GM23338 (cell line): ENCODE measurements around the gene KDM4E. TPM values are rescaled to one million over a fixed set of nuclear protein-coding genes. Genes with fewer than 3 reads are reported as not detected.

Experiments used
- ATAC-seq: fragments of 200-7000 bp; cut with Tn5 transposase; 3 replicates; pipeline ENCODE4 v1.9.1; 2020
- DNase-seq: peaks from one replicate; pipeline ENCODE4 v3.0.0-alpha.2; 2015; ENCODE audit warnings: low spot score
- H2AFZ ChIP-seq: fragments of 200-600 bp; sonication (generic); 2 replicates; pipeline ENCODE4 v1.8.0; 2016; ENCODE audit warnings: antibody characterized with exemption, mild to moderate bottlenecking, moderate library complexity
- H3F3A ChIP-seq: fragments of 200-600 bp; sonication (generic); replicated peaks from 2 replicates; pipeline ENCODE4 v1.8.0; 2017; ENCODE audit warnings: antibody characterized with exemption, mixed run types, low read depth
- H3K27ac ChIP-seq: fragments of 200-600 bp; sonication (generic); 2 replicates; pipeline ENCODE4 v1.6.1; 2016; ENCODE audit warnings: low read depth
- H3K27me3 ChIP-seq: fragments of 200-600 bp; sonication (generic); 2 replicates; pipeline ENCODE4 v1.8.0; 2016; ENCODE audit warnings: mild to moderate bottlenecking, mixed run types, moderate library complexity; ENCODE audit not compliant: insufficient read depth
- H3K36me3 ChIP-seq: fragments of 200-600 bp; sonication (generic); 2 replicates; pipeline ENCODE4 v1.8.0; 2016; ENCODE audit warnings: mild to moderate bottlenecking; ENCODE audit not compliant: insufficient read depth
- H3K4me1 ChIP-seq: fragments of 200-600 bp; sonication (generic); 2 replicates; pipeline ENCODE4 v1.8.0; 2016; ENCODE audit warnings: mild to moderate bottlenecking, moderate library complexity; ENCODE audit not compliant: insufficient read depth
- H3K4me2 ChIP-seq: fragments of 200-600 bp; sonication (generic); 2 replicates; pipeline ENCODE4 v1.7.1; 2017; ENCODE audit warnings: mixed run types
- H3K4me3 ChIP-seq: fragments of 200-600 bp; sonication (generic); 2 replicates; pipeline ENCODE4 v1.6.1; 2016; ENCODE audit warnings: mixed run types
- H3K79me2 ChIP-seq: fragments of 200-600 bp; sonication (generic); replicated peaks from 2 replicates; pipeline ENCODE4 v1.8.0; 2017; ENCODE audit warnings: mild to moderate bottlenecking; ENCODE audit not compliant: insufficient read depth
- H3K9me2 ChIP-seq: fragments of 200-600 bp; sonication (generic); 2 replicates; pipeline ENCODE4 v1.8.0; 2017; ENCODE audit not compliant: insufficient read depth
- H4K20me1 ChIP-seq: fragments of 200-600 bp; sonication (generic); replicated peaks from 2 replicates; pipeline ENCODE4 v1.8.0; 2017; ENCODE audit warnings: mild to moderate bottlenecking; ENCODE audit not compliant: insufficient read depth
- H3K27ac Mint-ChIP-seq: 2 replicates; pipeline ENCODE4 v1.8.0; 2020; ENCODE audit warnings: inconsistent platforms, mild to moderate bottlenecking, moderate library complexity, mixed read lengths
- H3K27me3 Mint-ChIP-seq: 3 replicates; pipeline ENCODE4 v1.8.0; 2022; ENCODE audit warnings: low read depth, mild to moderate bottlenecking, moderate library complexity, mixed read lengths, inconsistent platforms; ENCODE audit not compliant: insufficient read depth, poor library complexity
- H3K36me3 Mint-ChIP-seq: 3 replicates; pipeline ENCODE4 v1.8.0; 2021; ENCODE audit warnings: low read depth, mild to moderate bottlenecking, inconsistent platforms, moderate library complexity, mixed read lengths
- H3K4me1 Mint-ChIP-seq: 3 replicates; pipeline ENCODE4 v1.8.0; 2020; ENCODE audit warnings: mild to moderate bottlenecking, inconsistent platforms, mixed read lengths
- H3K4me3 Mint-ChIP-seq: 3 replicates; pipeline ENCODE4 v1.8.0; 2021; ENCODE audit warnings: moderate library complexity, mild to moderate bottlenecking, inconsistent platforms, mixed read lengths
- H3K9me3 Mint-ChIP-seq: 3 replicates; pipeline ENCODE4 v1.8.0; 2020; ENCODE audit warnings: moderate library complexity, mild to moderate bottlenecking, inconsistent platforms, mixed read lengths
- CREB1 ChIP-seq: fragments of 250-450 bp; sonication (Bioruptor Pico); IDR thresholded peaks from 2 replicates; pipeline ENCODE4 v1.5.0; 2020; ENCODE audit warnings: low read depth, mild to moderate bottlenecking, moderate library complexity
- CTCF ChIP-seq, 2 experiments: fragments of 200-600 bp in 1 of 2; sonication (generic) in 1 of 2; conservative IDR thresholded peaks; 2 replicates each; pipeline versions ENCODE4 v1.5.1 to v1.6.1; 2016 to 2017; ENCODE audit warnings: antibody characterized with exemption in 2 of 2, low read depth in 2 of 2, mild to moderate bottlenecking in 2 of 2, moderate library complexity in 1 of 2
- ETS1 ChIP-seq: IDR thresholded peaks from 2 replicates; pipeline ENCODE4 v1.6.1; 2016; ENCODE audit warnings: antibody characterized with exemption
- EZH2phosphoT487 ChIP-seq: fragments of 200-600 bp; sonication (generic); IDR thresholded peaks from one replicate; pipeline ENCODE4 v1.8.1; 2018; ENCODE audit warnings: antibody characterized with exemption; ENCODE audit not compliant: unreplicated experiment
- JUNB ChIP-seq: IDR thresholded peaks from one replicate; pipeline ENCODE4 v1.6.1; 2016; ENCODE audit warnings: antibody characterized with exemption; ENCODE audit not compliant: unreplicated experiment
- NANOG ChIP-seq: IDR thresholded peaks from 2 replicates; pipeline ENCODE4 v1.6.1; 2016; ENCODE audit warnings: antibody characterized with exemption, borderline replicate concordance
- POLR2AphosphoS5 ChIP-seq: IDR thresholded peaks from 2 replicates; pipeline ENCODE4 v1.6.1; 2016; ENCODE audit warnings: antibody characterized with exemption, low read depth
- STAT1 ChIP-seq: IDR thresholded peaks from one replicate; pipeline ENCODE4 v1.6.1; 2016; ENCODE audit warnings: antibody characterized with exemption; ENCODE audit not compliant: unreplicated experiment
- ZNF114 ChIP-seq: fragments of 250-450 bp; sonication (Bioruptor Pico); IDR thresholded peaks from 2 replicates; pipeline ENCODE4 v1.5.0; 2020; ENCODE audit warnings: mild to moderate bottlenecking, moderate library complexity
- ZNF462 ChIP-seq: fragments of 250-450 bp; sonication (Bioruptor Pico); IDR thresholded peaks from 2 replicates; pipeline ENCODE4 v1.5.0; 2020; ENCODE audit warnings: mild to moderate bottlenecking, moderate library complexity
- polyA plus RNA-seq: library from polyadenylated mRNA; unstranded; fragments of >200 nt; fragmentation: Nextera tagmentation; extraction: Ambion mirVana; gene quantifications from 2 replicates; pipeline ENCODE4 v1.2.1, GENCODE V29; 2016
- total RNA-seq: library from RNA; depleted of rRNA; stranded (reverse); fragments of >200 nt; shearing (Covaris generic); gene quantifications from 2 replicates; pipeline ENCODE4 v1.2.3, GENCODE V29; 2014

KDM4E gene
- total and polyA plus RNA-seq, 2 experiments from 2014 or later = not detected

GRCh38 chr11:94998285-94998684 lies 26.8 kb upstream of the KDM4E start (continued):
- TF ChIP-seq ZNF462 (CRISPR knock-in tag) (no peak), JUNB (no peak), ZNF114 (CRISPR knock-in tag) (no peak), POLR2AphosphoS5 (no peak), CTCF (conservative IDR thresholded peaks at IDR 0.05; ENCODE audit: low read depth in 2 of 2) (no peak), STAT1 (no peak), EZH2phosphoT487 (no peak)

- Histone ChIP-seq H4K20me1 (no peaks in the 10 kb centered on the region), H3K4me2 (no peak overlapping the region), H3K27ac (no peak overlapping the region), H3K27me3 (no peaks in the 10 kb centered on the region), H3K9me2 (peaks cover 7% of the 10 kb centered on the region), H3K4me1 (no peaks in the 10 kb centered on the region), H3F3A (no peaks in the 10 kb centered on the region), H3K4me3 (no peak overlapping the region), H2AFZ (no peak overlapping the region), H3K36me3 (no peaks in the 10 kb centered on the region), H3K79me2 (no peaks in the 10 kb centered on the region)
- no peaks in the 10 kb centered on the region for H3K4me1 Mint-ChIP-seq
- no peak overlapping the region for H3K27ac Mint-ChIP-seq
- peaks cover 3% of the 10 kb centered on the region for H3K27me3 Mint-ChIP-seq
- H3K9me3 Mint-ChIP-seq = no peaks in the 10 kb centered on the region
- ATAC-seq = no peak
- no peaks in the 10 kb centered on the region for H3K36me3 Mint-ChIP-seq
- no peak for DNase-seq
- no peak overlapping the region for H3K4me3 Mint-ChIP-seq
- TF ChIP-seq CREB1 (no peak), ETS1 (no peak), STAT1 (no peak), EZH2phosphoT487 (no peak), CTCF (conservative IDR thresholded peaks at IDR 0.05; ENCODE audit: low read depth in 2 of 2) (no peak), POLR2AphosphoS5 (no peak), NANOG (no peak)
These were observed 21.3 kb upstream of the KDM4E start for GRCh38 chr11:95003716-95004115.
